ENCODE data around the gene PHETA2. TPM values are rescaled to one million over a fixed set of nuclear protein-coding genes. Genes with fewer than 3 reads are reported as not detected.

The PHETA2 gene
- total and polyA plus RNA-seq, 2 of the 13 experiments (the other 11 are each of a cell fraction or from before 2014, with no cell fraction given), result 0.07 TPM; not detected in 1

DNA sequence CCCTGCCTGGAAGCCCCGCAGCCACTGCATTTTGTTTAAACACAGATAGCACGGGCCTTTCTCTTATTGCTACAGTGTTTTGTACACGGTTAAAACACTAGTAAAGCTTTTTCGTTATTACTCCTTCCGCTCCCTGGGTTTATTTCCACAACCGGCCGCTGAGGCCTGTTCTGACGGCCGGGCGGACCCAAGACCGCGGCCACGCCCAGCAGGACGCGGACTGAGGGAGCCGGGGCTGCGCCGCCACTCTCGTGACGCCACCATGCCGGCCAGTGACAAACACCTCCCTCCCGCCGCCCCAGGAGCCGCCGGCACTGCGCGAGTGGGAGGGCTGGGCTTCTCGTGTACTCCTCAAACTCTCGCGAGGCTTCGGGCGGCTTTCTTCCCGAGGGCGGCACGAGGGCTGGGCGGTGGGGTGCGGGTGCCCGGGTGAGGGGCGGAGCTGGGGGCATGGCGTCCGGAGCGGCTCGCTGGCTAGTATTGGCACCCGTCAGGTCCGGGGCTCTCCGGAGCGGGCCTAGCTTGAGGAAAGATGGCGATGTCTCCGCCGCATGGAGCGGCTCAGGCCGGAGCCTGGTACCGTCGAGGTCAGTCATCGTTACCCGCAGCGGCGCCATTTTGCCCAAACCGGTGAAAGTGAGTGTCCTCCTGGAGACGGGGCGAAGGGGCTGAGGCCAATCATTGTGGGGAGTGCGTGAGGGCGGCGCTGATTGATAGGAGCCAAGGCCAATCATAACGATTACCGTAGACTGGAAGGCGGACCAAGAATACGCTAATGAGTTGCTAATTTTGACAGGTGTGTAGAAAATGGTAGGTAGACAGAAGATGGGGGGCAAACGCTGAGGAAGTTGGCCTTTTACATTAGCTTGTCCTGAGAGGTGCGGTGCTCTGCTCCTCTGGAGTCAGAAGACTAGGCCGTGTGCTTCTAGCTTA is 5.5 kb downstream of the PHETA2 start, which contains the start of gene SMDT1 (continued):
- TF ChIP-seq, protein P1, sequence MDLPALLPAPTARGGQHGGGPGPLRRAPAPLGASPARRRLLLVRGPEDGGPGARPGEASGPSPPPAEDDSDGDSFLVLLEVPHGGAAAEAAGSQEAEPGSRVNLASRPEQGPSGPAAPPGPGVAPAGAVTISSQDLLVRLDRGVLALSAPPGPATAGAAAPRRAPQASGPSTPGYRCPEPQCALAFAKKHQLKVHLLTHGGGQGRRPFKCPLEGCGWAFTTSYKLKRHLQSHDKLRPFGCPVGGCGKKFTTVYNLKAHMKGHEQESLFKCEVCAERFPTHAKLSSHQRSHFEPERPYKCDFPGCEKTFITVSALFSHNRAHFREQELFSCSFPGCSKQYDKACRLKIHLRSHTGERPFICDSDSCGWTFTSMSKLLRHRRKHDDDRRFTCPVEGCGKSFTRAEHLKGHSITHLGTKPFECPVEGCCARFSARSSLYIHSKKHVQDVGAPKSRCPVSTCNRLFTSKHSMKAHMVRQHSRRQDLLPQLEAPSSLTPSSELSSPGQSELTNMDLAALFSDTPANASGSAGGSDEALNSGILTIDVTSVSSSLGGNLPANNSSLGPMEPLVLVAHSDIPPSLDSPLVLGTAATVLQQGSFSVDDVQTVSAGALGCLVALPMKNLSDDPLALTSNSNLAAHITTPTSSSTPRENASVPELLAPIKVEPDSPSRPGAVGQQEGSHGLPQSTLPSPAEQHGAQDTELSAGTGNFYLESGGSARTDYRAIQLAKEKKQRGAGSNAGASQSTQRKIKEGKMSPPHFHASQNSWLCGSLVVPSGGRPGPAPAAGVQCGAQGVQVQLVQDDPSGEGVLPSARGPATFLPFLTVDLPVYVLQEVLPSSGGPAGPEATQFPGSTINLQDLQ (CRISPR knock-in tag; IDR thresholded peaks at IDR 0.05), result no peak
- no peak; the same call in 1 of the 2 replicates for TF ChIP-seq ZBTB1 (CRISPR knock-in tag; IDR thresholded peaks at IDR 0.05; ENCODE audit: borderline replicate concordance)
- peak; percentile 45 for TF ChIP-seq HNRNPK (IDR thresholded peaks at IDR 0.05; ENCODE audit: low read depth, low read length, poor library complexity, severe bottlenecking)
- TF ChIP-seq PTBP1 (IDR thresholded peaks at IDR 0.05; ENCODE audit: low read depth, low read length, poor library complexity, severe bottlenecking), result no peak
- TF ChIP-seq ZBTB7A (CRISPR knock-in tag; IDR thresholded peaks at IDR 0.05), result no peak
- TF ChIP-seq BRF2 (CRISPR knock-in tag; IDR thresholded peaks at IDR 0.05), result peak; percentile 69
- TF ChIP-seq SOX5 (CRISPR knock-in tag; IDR thresholded peaks at IDR 0.05; ENCODE audit: borderline replicate concordance), result no peak; the same call in 1 of the 2 replicates
- peak; percentile 91; the same call in 1 of the 2 replicates for TF ChIP-seq ARID4A (CRISPR knock-in tag; IDR thresholded peaks at IDR 0.05; ENCODE audit: borderline replicate concordance)
- no peak for TF ChIP-seq ATAD3A (CRISPR knock-in tag; IDR thresholded peaks at IDR 0.05)
- peak; percentile 70; the same call in 1 of the 2 replicates for TF ChIP-seq TP53 (CRISPR knock-in tag; conservative IDR thresholded peaks at IDR 0.05)
- no peak for TF ChIP-seq ZNF292 (CRISPR knock-in tag; IDR thresholded peaks at IDR 0.05; ENCODE audit: borderline replicate concordance, low read depth)
- 0 out of 2 replicates have a peak, but pooled peaks have one; percentile 8 for TF ChIP-seq TFAP4 (IDR thresholded peaks at IDR 0.05; ENCODE audit: borderline replicate concordance, low read depth)
- TF ChIP-seq, protein P2, sequence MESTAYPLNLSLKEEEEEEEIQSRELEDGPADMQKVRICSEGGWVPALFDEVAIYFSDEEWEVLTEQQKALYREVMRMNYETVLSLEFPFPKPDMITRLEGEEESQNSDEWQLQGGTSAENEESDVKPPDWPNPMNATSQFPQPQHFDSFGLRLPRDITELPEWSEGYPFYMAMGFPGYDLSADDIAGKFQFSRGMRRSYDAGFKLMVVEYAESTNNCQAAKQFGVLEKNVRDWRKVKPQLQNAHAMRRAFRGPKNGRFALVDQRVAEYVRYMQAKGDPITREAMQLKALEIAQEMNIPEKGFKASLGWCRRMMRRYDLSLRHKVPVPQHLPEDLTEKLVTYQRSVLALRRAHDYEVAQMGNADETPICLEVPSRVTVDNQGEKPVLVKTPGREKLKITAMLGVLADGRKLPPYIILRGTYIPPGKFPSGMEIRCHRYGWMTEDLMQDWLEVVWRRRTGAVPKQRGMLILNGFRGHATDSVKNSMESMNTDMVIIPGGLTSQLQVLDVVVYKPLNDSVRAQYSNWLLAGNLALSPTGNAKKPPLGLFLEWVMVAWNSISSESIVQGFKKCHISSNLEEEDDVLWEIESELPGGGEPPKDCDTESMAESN (CRISPR knock-in tag; conservative IDR thresholded peaks at IDR 0.05), result peak; percentile 67
- TF ChIP-seq ZNF572 (CRISPR knock-in tag; IDR thresholded peaks at IDR 0.05), result peak; percentile 87; the same call in 1 of the 2 replicates
- TF ChIP-seq TCF7L2 (IDR thresholded peaks at IDR 0.05; ENCODE audit: low read depth, low read length), result no peak
- TF ChIP-seq SNAPC2 (CRISPR knock-in tag; IDR thresholded peaks at IDR 0.05), result peak; percentile 57; the same call in 1 of the 2 replicates
